ENCODE results near the gene CFAP410. TPM values are rescaled to one million over a fixed set of nuclear protein-coding genes. Genes with fewer than 3 reads are reported as not detected.
"Not testable (repeated sequence)": the region's sequence is repeated elsewhere in the genome, so short reads cannot be mapped to it uniquely, and the experiment has no call there.

The CFAP410 gene
- total and polyA plus RNA-seq, 2 of the 13 experiments (the other 11 are each of a cell fraction or from before 2014, with no cell fraction given), result 8.0 to 20.1 TPM

- no peak for TF ChIP-seq ZNF350 (CRISPR knock-in tag; IDR thresholded peaks at IDR 0.05; ENCODE audit: borderline replicate concordance, low read depth)
- TF ChIP-seq HNRNPH1 (optimal IDR thresholded peaks at IDR 0.05; ENCODE audit: low read depth, low read length), result no peak
- no peak for TF ChIP-seq REL (CRISPR knock-in tag; conservative IDR thresholded peaks at IDR 0.05)
- no peak for TF ChIP-seq MED1 (CRISPR knock-in tag; IDR thresholded peaks at IDR 0.05)
- no peak for TF ChIP-seq MTA3 (CRISPR knock-in tag; IDR thresholded peaks at IDR 0.05)
- no peak for TF ChIP-seq KMT2B (CRISPR knock-in tag; IDR thresholded peaks at IDR 0.05)
- no peak for TF ChIP-seq ZNF589 (CRISPR knock-in tag; conservative IDR thresholded peaks at IDR 0.05)
- no peak for TF ChIP-seq KDM6A (CRISPR knock-in tag; IDR thresholded peaks at IDR 0.05; ENCODE audit: low read depth)
Observed at GRCh38 chr21:44283948-44284347, 55.2 kb downstream of the CFAP410 start (continued).

GRCh38 chr21:44283211-44283785 is 55.9 kb downstream of the CFAP410 start:
- FAIRE-seq; POLR2A ChIA-PET; CTCF ChIA-PET (ENCODE audit: low intra/inter-chr PET ratio, low total read pairs); H3K4me2 ChIP-seq (ENCODE audit: low read depth, low read length); H2AFZ ChIP-seq (ENCODE audit: low read length); H3K36me3 ChIP-seq (replicated peaks in 1 of 2; ENCODE audit: control insufficient read depth in 1 of 2, insufficient read depth in 2 of 2, low read length in 2 of 2); H3K9me3 ChIP-seq (ENCODE audit: low read length); intact Hi-C loops (cut with micrococcal nuclease; ENCODE audit: unreplicated experiment); ATAC-seq; H3K27ac ChIP-seq (ENCODE audit: extremely low read length, insufficient read depth, low read length); H3K9ac ChIP-seq (ENCODE audit: insufficient read depth, low read depth, low read length); H3K79me2 ChIP-seq (ENCODE audit: insufficient read depth, low read length); DNase-seq (ENCODE audit: low spot score); H4K20me1 ChIP-seq (ENCODE audit: insufficient read depth, low read length); BruUV-seq (replicated peaks); in situ Hi-C loops (cut with HindIII; ENCODE audit: extremely low pct_ligation_motif_present, low pct_unique_long_range_greater_than_20kb); H3K4me1 ChIP-seq (ENCODE audit: insufficient read depth, low read length); H3K4me3 ChIP-seq (replicated peaks in 1 of 3; ENCODE audit: insufficient read depth in 1 of 3, low read depth in 2 of 3, low read length in 3 of 3): not testable (repeated sequence)
- H3K27me3 ChIP-seq (ENCODE audit: control insufficient read depth in 1 of 2, insufficient read depth in 2 of 2, low read length in 2 of 2), result peaks cover 4 to 43% of the 10 kb centered on the region in 2 experiments
- 55% methylated on average over 11 of the region's 11 CpGs for WGBS (ENCODE audit: low lambda C conversion rate)

GRCh38 chr21:44282370-44282769 is 56.8 kb downstream of the CFAP410 start:
- Histone ChIP-seq H4K20me1 (ENCODE audit: insufficient read depth, low read length) (no peaks in the 10 kb centered on the region), H3K9me3 (ENCODE audit: low read length) (no peaks in the 10 kb centered on the region), H3K4me3 (replicated peaks in 1 of 3; ENCODE audit: insufficient read depth in 1 of 3, low read depth in 2 of 3, low read length in 3 of 3) (no peak overlapping the region), H3K4me2 (ENCODE audit: low read depth, low read length) (no peak overlapping the region), H2AFZ (ENCODE audit: low read length) (no peak overlapping the region), H3K79me2 (ENCODE audit: insufficient read depth, low read length) (no peaks in the 10 kb centered on the region), H3K9ac (ENCODE audit: insufficient read depth, low read depth, low read length) (no peak overlapping the region), H3K27me3 (ENCODE audit: control insufficient read depth in 1 of 2, insufficient read depth in 2 of 2, low read length in 2 of 2) (peaks cover 4 to 34% of the 10 kb centered on the region in 2 experiments), H3K36me3 (replicated peaks in 1 of 2; ENCODE audit: control insufficient read depth in 1 of 2, insufficient read depth in 2 of 2, low read length in 2 of 2) (no peaks in the 10 kb centered on the region), H3K4me1 (ENCODE audit: insufficient read depth, low read length) (no peaks in the 10 kb centered on the region), H3K27ac (ENCODE audit: extremely low read length, insufficient read depth, low read length) (no peak overlapping the region)
- DNase-seq (ENCODE audit: low spot score), result no peak
- CTCF ChIA-PET (ENCODE audit: low intra/inter-chr PET ratio, low total read pairs), result no interaction called here
- in situ Hi-C loops (cut with HindIII; ENCODE audit: extremely low pct_ligation_motif_present, low pct_unique_long_range_greater_than_20kb) (no loop called here), intact Hi-C loops (cut with micrococcal nuclease; ENCODE audit: unreplicated experiment) (no loop called here)
- no peak for ATAC-seq
- no peak for FAIRE-seq
- WGBS (ENCODE audit: low lambda C conversion rate), result 16% methylated on average over 2 of the region's 9 CpGs
- POLR2A ChIA-PET, result no interaction called here
- TF ChIP-seq ZNF318 (CRISPR knock-in tag; IDR thresholded peaks at IDR 0.05), result no peak
- no peak for TF ChIP-seq NR3C1 (CRISPR knock-in tag; IDR thresholded peaks at IDR 0.05)
- no TSS peak for BruUV-seq (replicated peaks)
